Measurements from ENCODE around the gene NLRP1. TPM values are rescaled to one million over a fixed set of nuclear protein-coding genes. Genes with fewer than 3 reads are reported as not detected.

The NLRP1 gene
- total RNA-seq, 1 experiment from 2014 or later: 33.5 TPM

GRCh38 chr17:5585836-5586521, 1.7 kb upstream of the NLRP1 start:
- DNase-seq (ENCODE audit: unreplicated experiment): peak; percentile 60
- CTCF ChIA-PET: interaction anchor here (0.7 to 2.3 kb wide), 3 partner anchors 836 to 850 kb away, joined by 3 to 6 read pairs (median 5); no protein-coding TSS in a partner anchor

GRCh38 chr17:5585287-5585794, 1.0 kb upstream of the NLRP1 start:
- ChIA-PET POLR2A (interaction anchor here (1.5 to 1.8 kb wide), 2 partner anchors 99 to 116 kb away, joined by 6 to 11 read pairs; partner anchors contain the start of genes DERL2, DHX33 and MIS12), CTCF (interaction anchor here (1.6 to 2.3 kb wide), 2 partner anchors 837 to 839 kb away, joined by 5 to 6 read pairs; no protein-coding TSS in a partner anchor)
- no TSS peak for BruUV-seq (replicated peaks)

More at GRCh38 chr17:5585836-5586521, 1.7 kb upstream of the NLRP1 start:
- no peak overlapping the region for H3K4me3 Mint-ChIP-seq (ENCODE audit: unreplicated experiment)
- TF ChIP-seq CTCF (IDR thresholded peaks at IDR 0.05; ENCODE audit: unreplicated experiment): no peak
- no TSS peak for BruUV-seq (replicated peaks)
- POLR2A ChIA-PET: interaction anchor here (1.5 to 1.8 kb wide), 2 partner anchors 100 to 117 kb away, joined by 6 to 11 read pairs; partner anchors contain the start of genes DERL2, DHX33 and MIS12
- H3K9me3 Mint-ChIP-seq (ENCODE audit: unreplicated experiment): no peaks in the 10 kb centered on the region
- intact Hi-C loops (cut with micrococcal nuclease): loop anchor here (2.0 kb wide), 1 partner anchor 79 kb away; no protein-coding TSS in a partner anchor
- peaks cover 10% of the 10 kb centered on the region for H3K27me3 Mint-ChIP-seq (ENCODE audit: insufficient read depth, unreplicated experiment)
- H3K27ac Mint-ChIP-seq (ENCODE audit: low read depth, unreplicated experiment): peak overlapping the region; percentile 96
- peaks cover 28% of the 10 kb centered on the region for H3K4me1 Mint-ChIP-seq (ENCODE audit: insufficient read depth, unreplicated experiment)
- H3K36me3 Mint-ChIP-seq (ENCODE audit: insufficient read depth, unreplicated experiment): peaks cover 6% of the 10 kb centered on the region

GRCh38 chr17:5583426-5584382, 605 bp downstream of the NLRP1 start:
- peak overlapping the region; percentile 96 for H3K27ac Mint-ChIP-seq (ENCODE audit: low read depth, unreplicated experiment)
- H3K4me1 Mint-ChIP-seq (ENCODE audit: insufficient read depth, unreplicated experiment): peaks cover 28% of the 10 kb centered on the region
- DNase-seq (ENCODE audit: unreplicated experiment): no peak
- no peak for TF ChIP-seq CTCF (IDR thresholded peaks at IDR 0.05; ENCODE audit: unreplicated experiment)
- TSS peak; percentile 60 for BruUV-seq (replicated peaks)
- CTCF ChIA-PET: interaction anchor here (0.6 to 2.3 kb wide), 5 partner anchors 696 to 853 kb away, joined by 3 to 6 read pairs (median 5); no protein-coding TSS in a partner anchor
- H3K9me3 Mint-ChIP-seq (ENCODE audit: unreplicated experiment): no peaks in the 10 kb centered on the region
- intact Hi-C loops (cut with micrococcal nuclease): loop anchor here (1.0 to 2.0 kb wide), 2 partner anchors 77 to 97 kb away; partner anchors contain the start of genes DERL2 and MIS12
- peak overlapping the region; percentile 72 for H3K4me3 Mint-ChIP-seq (ENCODE audit: unreplicated experiment)
- H3K27me3 Mint-ChIP-seq (ENCODE audit: insufficient read depth, unreplicated experiment): peaks cover 5% of the 10 kb centered on the region
- peaks cover 6% of the 10 kb centered on the region for H3K36me3 Mint-ChIP-seq (ENCODE audit: insufficient read depth, unreplicated experiment)
- POLR2A ChIA-PET: interaction anchor here (0.5 to 1.8 kb wide), 8 partner anchors 18 to 852 kb away, joined by 3 to 11 read pairs (median 4); partner anchors contain the start of genes DERL2, DHX33 and MIS12

More at GRCh38 chr17:5585287-5585794, 1.0 kb upstream of the NLRP1 start:
- intact Hi-C loops (cut with micrococcal nuclease): loop anchor here (2.0 kb wide), 1 partner anchor 79 kb away; no protein-coding TSS in a partner anchor
- no peak for DNase-seq (ENCODE audit: unreplicated experiment)
- Mint-ChIP-seq H3K27ac (ENCODE audit: low read depth, unreplicated experiment) (peak overlapping the region; percentile 96), H3K9me3 (ENCODE audit: unreplicated experiment) (no peaks in the 10 kb centered on the region), H3K27me3 (ENCODE audit: insufficient read depth, unreplicated experiment) (peaks cover 10% of the 10 kb centered on the region), H3K4me1 (ENCODE audit: insufficient read depth, unreplicated experiment) (peaks cover 28% of the 10 kb centered on the region), H3K4me3 (ENCODE audit: unreplicated experiment) (no peak overlapping the region), H3K36me3 (ENCODE audit: insufficient read depth, unreplicated experiment) (peaks cover 6% of the 10 kb centered on the region)
- no peak for TF ChIP-seq CTCF (IDR thresholded peaks at IDR 0.05; ENCODE audit: unreplicated experiment)

All from MCF 10A (cell line).